Mammary epithelial cell (primary cell): ENCODE results near the gene CIRBP.

Experiments
- EZH2 ChIP-seq: IDR thresholded peaks from 2 replicates; pipeline ENCODE4 v1.6.1; 2012; ENCODE audit warnings: low read length, inconsistent platforms, borderline replicate concordance
- TF ChIP-seq, protein P1 (sequence below), 2 donors: IDR thresholded peaks in 1 of 2; conservative IDR thresholded peaks in 1 of 2; 2 replicates each; pipeline ENCODE4 v1.5.1; 2011 to 2012; ENCODE audit warnings: inconsistent platforms in 2 of 2, low read length in 2 of 2, mild to moderate bottlenecking in 2 of 2, control low read depth in 1 of 2, low read depth in 1 of 2; ENCODE audit not compliant: insufficient read depth in 1 of 2; ENCODE audit errors: extremely low read depth in 1 of 2

DNA sequence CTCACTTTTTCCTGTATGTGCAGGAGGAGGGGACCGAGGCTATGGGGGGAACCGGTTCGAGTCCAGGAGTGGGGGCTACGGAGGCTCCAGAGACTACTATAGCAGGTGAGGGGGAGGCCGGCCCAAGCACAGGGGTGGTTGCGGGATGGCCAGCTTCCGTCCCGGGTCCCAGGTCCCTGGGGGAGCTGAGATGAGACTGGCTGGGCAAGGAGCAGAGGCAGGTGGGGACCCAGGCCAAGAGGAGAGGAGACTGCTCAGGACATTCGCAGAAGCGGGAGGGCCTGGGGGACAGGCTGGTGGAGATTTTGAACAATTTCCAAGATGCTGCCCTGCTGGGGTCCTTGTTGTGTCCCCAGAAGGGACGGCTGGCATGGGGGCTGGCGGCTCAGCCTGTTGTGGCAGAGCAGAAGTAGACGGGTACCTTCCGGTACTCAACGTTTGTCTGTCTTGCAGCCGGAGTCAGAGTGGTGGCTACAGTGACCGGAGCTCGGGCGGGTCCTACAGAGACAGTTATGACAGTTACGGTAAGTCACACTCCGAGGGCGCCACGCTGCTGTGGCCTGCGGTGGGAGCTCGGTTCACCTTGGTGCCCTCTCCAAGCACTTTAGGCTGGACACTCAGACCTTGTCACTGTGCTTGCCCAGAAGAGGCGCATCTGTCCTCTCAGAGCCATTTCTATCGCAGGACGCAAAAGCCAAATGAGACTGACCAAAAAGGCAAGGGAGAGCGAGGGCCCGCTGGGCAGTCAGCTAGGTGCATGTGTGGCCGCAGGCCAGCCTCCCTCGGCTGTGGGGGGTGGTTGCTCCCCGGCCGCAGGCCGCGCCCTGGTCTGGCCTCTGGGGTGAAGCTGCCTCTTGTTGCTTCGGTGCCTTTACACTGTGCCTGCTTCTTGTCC, 2.6 kb downstream of the CIRBP start:
- TF ChIP-seq, protein P1, sequence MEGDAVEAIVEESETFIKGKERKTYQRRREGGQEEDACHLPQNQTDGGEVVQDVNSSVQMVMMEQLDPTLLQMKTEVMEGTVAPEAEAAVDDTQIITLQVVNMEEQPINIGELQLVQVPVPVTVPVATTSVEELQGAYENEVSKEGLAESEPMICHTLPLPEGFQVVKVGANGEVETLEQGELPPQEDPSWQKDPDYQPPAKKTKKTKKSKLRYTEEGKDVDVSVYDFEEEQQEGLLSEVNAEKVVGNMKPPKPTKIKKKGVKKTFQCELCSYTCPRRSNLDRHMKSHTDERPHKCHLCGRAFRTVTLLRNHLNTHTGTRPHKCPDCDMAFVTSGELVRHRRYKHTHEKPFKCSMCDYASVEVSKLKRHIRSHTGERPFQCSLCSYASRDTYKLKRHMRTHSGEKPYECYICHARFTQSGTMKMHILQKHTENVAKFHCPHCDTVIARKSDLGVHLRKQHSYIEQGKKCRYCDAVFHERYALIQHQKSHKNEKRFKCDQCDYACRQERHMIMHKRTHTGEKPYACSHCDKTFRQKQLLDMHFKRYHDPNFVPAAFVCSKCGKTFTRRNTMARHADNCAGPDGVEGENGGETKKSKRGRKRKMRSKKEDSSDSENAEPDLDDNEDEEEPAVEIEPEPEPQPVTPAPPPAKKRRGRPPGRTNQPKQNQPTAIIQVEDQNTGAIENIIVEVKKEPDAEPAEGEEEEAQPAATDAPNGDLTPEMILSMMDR (conservative IDR thresholded peaks at IDR 0.05 in 1 of 2, IDR thresholded peaks at IDR 0.05 in 1 of 2; ENCODE audit: extremely low read depth in 1 of 2, insufficient read depth in 1 of 2, low read depth in 1 of 2, low read length in 2 of 2) = no peak
- TF ChIP-seq EZH2 = no peak
